Islet of Langerhans (tissue), 1 donor: Measurements from ENCODE around the gene NR2C2AP.
"Not testable (repeated sequence)": the region's sequence is repeated elsewhere in the genome, so short reads cannot be mapped to it uniquely, and the experiment has no call there.

Experiments
- FAIRE-seq: peaks from one replicate; lab custom pipeline; 2011; peaks lifted over from hg19 to GRCh38; lab: Jason Lieb, UNC

NR2C2AP gene

GRCh38 chr19:19181488-19181998 lies 21.7 kb downstream of the NR2C2AP start:
- no peak for FAIRE-seq

- FAIRE-seq = no peak
Observed at GRCh38 chr19:19179548-19180441, 23.4 kb downstream of the NR2C2AP start.

- FAIRE-seq = no peak
Observed at GRCh38 chr19:19176950-19177349, 26.3 kb downstream of the NR2C2AP start.

GRCh38 chr19:19173243-19173642 lies 30.0 kb downstream of the NR2C2AP start:
- FAIRE-seq = not testable (repeated sequence)

GRCh38 chr19:19171821-19172532 lies 31.2 kb downstream of the NR2C2AP start:
- FAIRE-seq = no peak

- no peak for FAIRE-seq
Observed at GRCh38 chr19:19170873-19171672, 32.1 kb downstream of the NR2C2AP start.

- no peak for FAIRE-seq
Observed at GRCh38 chr19:19170053-19170872, 33.0 kb downstream of the NR2C2AP start, which contains the start of gene MEF2B. Gene MEF2B, minus strand, starts transcription at chr19:19170263. Its CDS starts 19,528 bp downstream, at chr19:19150735.

- no peak for FAIRE-seq
Observed at GRCh38 chr19:19169236-19170052, 33.8 kb downstream of the NR2C2AP start.

GRCh38 chr19:19167612-19168011 lies 35.6 kb downstream of the NR2C2AP start:
- no peak for FAIRE-seq

GRCh38 chr19:19165396-19165795 lies 37.8 kb downstream of the NR2C2AP start:
- FAIRE-seq = no peak

GRCh38 chr19:19162495-19162894 lies 40.7 kb downstream of the NR2C2AP start:
- no peak for FAIRE-seq

- FAIRE-seq = no peak
Observed at GRCh38 chr19:19160461-19161035, 42.7 kb downstream of the NR2C2AP start.

GRCh38 chr19:19159534-19159933 lies 43.7 kb downstream of the NR2C2AP start:
- FAIRE-seq = no peak

- FAIRE-seq = no peak
Observed at GRCh38 chr19:19157808-19158207, 45.4 kb downstream of the NR2C2AP start.

GRCh38 chr19:19155495-19156219 lies 47.6 kb downstream of the NR2C2AP start:
- no peak for FAIRE-seq

GRCh38 chr19:19154768-19155494 lies 48.3 kb downstream of the NR2C2AP start:
- FAIRE-seq = no peak

GRCh38 chr19:19152668-19153384 lies 50.4 kb downstream of the NR2C2AP start:
- FAIRE-seq = no peak

- no peak for FAIRE-seq
Observed at GRCh38 chr19:19151418-19151817, 51.8 kb downstream of the NR2C2AP start.
